HEK293T (cell line): Measurements from ENCODE around the gene SRSF10.

ENCODE experiments used
- BHLHE40 ChIP-seq: fragments of 450-650 bp; IDR thresholded peaks from 2 replicates; pipeline ENCODE4 v1.6.1; 2016; ENCODE audit warnings: mild to moderate bottlenecking, moderate library complexity, borderline replicate concordance
- CTBP1 ChIP-seq: fragments of 450-650 bp; IDR thresholded peaks from 2 replicates; pipeline ENCODE4 v1.6.1; 2016; ENCODE audit warnings: borderline replicate concordance
- FOXA1 ChIP-seq: fragments of 450-650 bp; IDR thresholded peaks from 2 replicates; pipeline ENCODE4 v1.6.1; 2016; ENCODE audit warnings: mild to moderate bottlenecking
- FOXK2 ChIP-seq: fragments of 450-650 bp; IDR thresholded peaks from 2 replicates; pipeline ENCODE4 v1.6.1; 2016; ENCODE audit warnings: mild to moderate bottlenecking
- FOXM1 ChIP-seq: fragments of 450-650 bp; IDR thresholded peaks from 2 replicates; pipeline ENCODE4 v1.6.1; 2017; ENCODE audit warnings: mild to moderate bottlenecking, borderline replicate concordance
- HDGF ChIP-seq: fragments of 450-650 bp; IDR thresholded peaks from 2 replicates; pipeline ENCODE4 v1.6.1; 2017; ENCODE audit warnings: antibody characterized with exemption, borderline replicate concordance
- NFRKB ChIP-seq: fragments of 450-650 bp; IDR thresholded peaks from 2 replicates; pipeline ENCODE4 v1.6.1; 2016; ENCODE audit warnings: mild to moderate bottlenecking, moderate library complexity
- SP1 ChIP-seq: fragments of 450-650 bp; IDR thresholded peaks from 2 replicates; pipeline ENCODE4 v1.6.1; 2017
- SUZ12 ChIP-seq: fragments of 450-650 bp; IDR thresholded peaks from 2 replicates; pipeline ENCODE4 v1.6.1; 2016; ENCODE audit warnings: mild to moderate bottlenecking
- TARDBP ChIP-seq: fragments of 450-650 bp; IDR thresholded peaks from 2 replicates; pipeline ENCODE4 v1.6.1; 2016
- TF ChIP-seq, protein P1 (sequence below): fragments of 450-650 bp; IDR thresholded peaks from 2 replicates; pipeline ENCODE4 v1.6.1; 2016

DNA sequence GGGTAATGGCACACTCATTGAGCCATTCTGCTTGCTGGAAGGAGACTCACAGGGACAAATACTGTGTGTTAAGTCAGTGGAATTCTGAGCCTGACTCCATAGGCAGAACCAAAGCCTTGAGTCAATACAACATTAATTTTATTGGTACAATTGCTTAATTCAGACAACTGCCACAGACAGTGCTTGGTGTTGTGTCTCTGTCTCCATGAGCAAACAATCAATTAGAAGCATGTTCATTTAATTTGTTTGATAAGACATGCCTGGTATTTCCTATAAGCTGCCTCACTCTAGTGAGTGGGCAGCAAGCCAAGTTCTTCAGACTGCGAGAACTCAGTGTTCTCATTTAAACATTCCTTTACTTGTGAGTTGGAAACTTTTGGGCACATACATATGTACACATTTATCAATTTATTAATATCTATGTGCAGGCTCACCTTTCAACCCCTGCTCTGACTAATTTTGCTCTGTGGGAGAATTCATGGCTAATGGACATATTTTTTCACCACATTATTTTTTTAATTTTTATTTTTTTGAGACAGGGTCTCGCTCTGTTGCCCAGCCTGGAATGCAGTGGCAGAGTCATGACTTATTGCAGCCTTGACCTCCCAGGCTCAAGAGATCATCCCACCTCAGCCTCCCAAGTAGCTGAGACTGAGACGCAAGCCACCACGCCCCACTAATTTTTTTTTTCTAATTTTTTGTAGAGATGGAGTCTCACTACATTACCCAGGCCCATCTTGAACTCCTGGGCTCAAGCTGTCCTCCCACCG is 4.5 kb upstream of the SRSF10 start:
- TF ChIP-seq FOXA1 = no peak
- TF ChIP-seq BHLHE40 = no peak
- TF ChIP-seq SUZ12 = no peak
- no peak for TF ChIP-seq FOXM1
- no peak for TF ChIP-seq FOXK2
- TF ChIP-seq SP1 = no peak
- no peak for TF ChIP-seq HDGF
- TF ChIP-seq CTBP1 = no peak
- TF ChIP-seq, protein P1, sequence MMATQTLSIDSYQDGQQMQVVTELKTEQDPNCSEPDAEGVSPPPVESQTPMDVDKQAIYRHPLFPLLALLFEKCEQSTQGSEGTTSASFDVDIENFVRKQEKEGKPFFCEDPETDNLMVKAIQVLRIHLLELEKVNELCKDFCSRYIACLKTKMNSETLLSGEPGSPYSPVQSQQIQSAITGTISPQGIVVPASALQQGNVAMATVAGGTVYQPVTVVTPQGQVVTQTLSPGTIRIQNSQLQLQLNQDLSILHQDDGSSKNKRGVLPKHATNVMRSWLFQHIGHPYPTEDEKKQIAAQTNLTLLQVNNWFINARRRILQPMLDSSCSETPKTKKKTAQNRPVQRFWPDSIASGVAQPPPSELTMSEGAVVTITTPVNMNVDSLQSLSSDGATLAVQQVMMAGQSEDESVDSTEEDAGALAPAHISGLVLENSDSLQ = no peak
- TF ChIP-seq NFRKB = no peak
- no peak for TF ChIP-seq TARDBP
